Natural killer cell (primary cell): ENCODE measurements around the gene CACNG7. TPM values are rescaled to one million over a fixed set of nuclear protein-coding genes. Genes with fewer than 3 reads are reported as not detected.

Experiments used
- ATAC-seq, 3 donors: fragments of 150-1000 bp in 2 of 3; fragments of 200-7000 bp in 1 of 3; cut with Tn5 transposase; 1 replicate in 1 of 3; 2 replicates in 2 of 3; pipeline ENCODE4 v1.10.0; 2021; ENCODE audit warnings: mild to moderate bottlenecking in 2 of 3, moderate library complexity in 2 of 3
- DNase-seq, 2 donors: peaks; one replicate each; pipeline versions ENCODE4 v3.0.0 to v3.0.0-alpha.2; 2013 to 2021; ENCODE audit warnings: mixed read lengths in 1 of 2
- H3K27ac ChIP-seq: one replicate; pipeline ENCODE4 v1.5.1; 2013; ENCODE audit warnings: mild to moderate bottlenecking, low read length
- H3K27me3 ChIP-seq: one replicate; pipeline ENCODE4 v1.6.1; 2013; ENCODE audit warnings: low read length; ENCODE audit not compliant: control insufficient read depth, insufficient read depth
- H3K36me3 ChIP-seq: one replicate; pipeline ENCODE4 v1.6.1; 2013; ENCODE audit warnings: low read length; ENCODE audit not compliant: control insufficient read depth, insufficient read depth
- H3K4me1 ChIP-seq: one replicate; pipeline ENCODE4 v1.6.1; 2013; ENCODE audit warnings: low read length; ENCODE audit not compliant: control insufficient read depth, insufficient read depth
- H3K4me3 ChIP-seq: one replicate; pipeline ENCODE4 v1.5.1; 2013; ENCODE audit warnings: low read length
- H3K9me3 ChIP-seq: one replicate; pipeline ENCODE4 v1.6.1; 2013; ENCODE audit warnings: low read length; ENCODE audit not compliant: control insufficient read depth, insufficient read depth
- H3K27ac Mint-ChIP-seq, 2 donors: one replicate each; pipeline ENCODE4 v1.8.0; 2022; ENCODE audit warnings: mild to moderate bottlenecking in 2 of 2, mixed read lengths in 2 of 2, moderate library complexity in 1 of 2
- H3K27me3 Mint-ChIP-seq, 2 donors: one replicate each; pipeline ENCODE4 v1.8.0; 2022; ENCODE audit warnings: low read depth in 2 of 2, mixed read lengths in 2 of 2
- H3K36me3 Mint-ChIP-seq: one replicate; pipeline ENCODE4 v1.8.0; 2022; ENCODE audit warnings: mixed read lengths
- H3K4me1 Mint-ChIP-seq, 2 donors: one replicate each; pipeline ENCODE4 v1.8.0; 2022; ENCODE audit warnings: mixed read lengths in 2 of 2
- H3K4me3 Mint-ChIP-seq: one replicate; pipeline ENCODE4 v1.8.0; 2022; ENCODE audit warnings: mild to moderate bottlenecking, moderate library complexity, mixed read lengths
- H3K9me3 Mint-ChIP-seq, 2 donors: one replicate each; pipeline ENCODE4 v1.8.0; 2022; ENCODE audit warnings: mixed read lengths in 2 of 2
- CTCF ChIP-seq: fragments of 200-600 bp; IDR thresholded peaks from one replicate; pipeline ENCODE4 v1.8.0; 2022; ENCODE audit warnings: antibody characterized with exemption
- WGBS: methylation state at CpG from one replicate; pipeline ENCODE4 v1.1.7; 2013; ENCODE audit warnings: missing lambda C conversion rate; ENCODE audit not compliant: insufficient coverage; 5-methylcytosine and 5-hydroxymethylcytosine counted together
- intact Hi-C: fragments of 100-400 bp; cut with micrococcal nuclease; formaldehyde crosslinking; loops from one replicate; pipeline ENCODE4 v1.14.2; 2022
- total RNA-seq, 4 donors: library from RNA; stranded (reverse); fragments of 120-200 nt in 1 of 4; gene quantifications; one replicate each; pipeline versions ENCODE4 v1.2.3 to v1.2.4, GENCODE V29; 2013 to 2022

Gene CACNG7
- total RNA-seq, 3 donors from 2014 or later (not counting 1 experiment from before 2014, with no cell fraction given), result not detected

- peaks cover 59 to 69% of the 10 kb centered on the region in 2 donors for H3K27me3 Mint-ChIP-seq
- H3K4me3 Mint-ChIP-seq, result no peak overlapping the region
- ATAC-seq (no peak), DNase-seq (no peak)
- H3K36me3 Mint-ChIP-seq, result no peaks in the 10 kb centered on the region
- H3K9me3 Mint-ChIP-seq, result peaks cover 0 to 4% of the 10 kb centered on the region in 2 donors
- WGBS, result 6% methylated on average over 47 of the region's 47 CpGs
- H3K27ac Mint-ChIP-seq, result no peak overlapping the region
- Histone ChIP-seq H3K36me3 (no peaks in the 10 kb centered on the region), H3K4me1 (peaks cover 28% of the 10 kb centered on the region), H3K4me3 (no peak overlapping the region), H3K27ac (no peak overlapping the region), H3K27me3 (peaks cover 35% of the 10 kb centered on the region), H3K9me3 (no peaks in the 10 kb centered on the region)
- no peak for TF ChIP-seq CTCF
- intact Hi-C loops, result no loop called here
- peaks cover 17 to 48% of the 10 kb centered on the region in 2 donors for H3K4me1 Mint-ChIP-seq
Measured at GRCh38 chr19:53909471-53910169, 542 bp downstream of the CACNG7 start.

- Mint-ChIP-seq H3K36me3 (no peaks in the 10 kb centered on the region), H3K4me3 (no peak overlapping the region), H3K4me1 (peaks cover 17 to 43% of the 10 kb centered on the region in 2 donors), H3K27me3 (peaks cover 59 to 74% of the 10 kb centered on the region in 2 donors), H3K9me3 (peaks cover 3 to 4% of the 10 kb centered on the region in 2 donors), H3K27ac (no peak overlapping the region)
- Histone ChIP-seq H3K4me1 (peaks cover 26% of the 10 kb centered on the region), H3K4me3 (no peak overlapping the region), H3K27me3 (peaks cover 35% of the 10 kb centered on the region), H3K36me3 (no peaks in the 10 kb centered on the region), H3K27ac (no peak overlapping the region), H3K9me3 (no peaks in the 10 kb centered on the region)
- DNase-seq (no peak), ATAC-seq (no peak)
- intact Hi-C loops, result no loop called here
- 4% methylated on average over 13 of the region's 13 CpGs for WGBS
- no peak for TF ChIP-seq CTCF
Measured at GRCh38 chr19:53910170-53910518, 1.1 kb downstream of the CACNG7 start.

- WGBS, result 74% methylated on average over 18 of the region's 18 CpGs
- intact Hi-C loops, result no loop called here
- H3K4me1 ChIP-seq, result peaks cover 15% of the 10 kb centered on the region
- H3K36me3 ChIP-seq, result no peaks in the 10 kb centered on the region
- DNase-seq, result no peak
- H3K27ac Mint-ChIP-seq, result no peak overlapping the region
- H3K4me1 Mint-ChIP-seq, result peaks cover 8 to 18% of the 10 kb centered on the region in 2 donors
- TF ChIP-seq CTCF, result no peak
- H3K27ac ChIP-seq, result no peak overlapping the region
- peaks cover 19% of the 10 kb centered on the region for H3K27me3 ChIP-seq
- peaks cover 45 to 63% of the 10 kb centered on the region in 2 donors for H3K27me3 Mint-ChIP-seq
- no peaks in the 10 kb centered on the region for H3K36me3 Mint-ChIP-seq
- H3K4me3 Mint-ChIP-seq, result no peak overlapping the region
- peaks cover 3 to 4% of the 10 kb centered on the region in 2 donors for H3K9me3 Mint-ChIP-seq
- no peak overlapping the region for H3K4me3 ChIP-seq
- no peak for ATAC-seq
- no peaks in the 10 kb centered on the region for H3K9me3 ChIP-seq
Measured at GRCh38 chr19:53912653-53913052, 3.6 kb downstream of the CACNG7 start.

- 62% methylated on average over 8 of the region's 8 CpGs for WGBS
- Histone ChIP-seq H3K27me3 (peaks cover 5% of the 10 kb centered on the region), H3K9me3 (no peaks in the 10 kb centered on the region), H3K36me3 (no peaks in the 10 kb centered on the region), H3K4me3 (no peak overlapping the region), H3K27ac (no peak overlapping the region), H3K4me1 (no peaks in the 10 kb centered on the region)
- peaks cover 0 to 5% of the 10 kb centered on the region in 2 donors for H3K4me1 Mint-ChIP-seq
- DNase-seq (no peak), ATAC-seq (no peak)
- TF ChIP-seq CTCF, result no peak
- H3K27me3 Mint-ChIP-seq, result peaks cover 29 to 46% of the 10 kb centered on the region in 2 donors
- H3K36me3 Mint-ChIP-seq, result no peaks in the 10 kb centered on the region
- no peak overlapping the region for H3K27ac Mint-ChIP-seq
- H3K9me3 Mint-ChIP-seq, result peaks cover 0 to 3% of the 10 kb centered on the region in 2 donors
- intact Hi-C loops, result no loop called here
- no peak overlapping the region for H3K4me3 Mint-ChIP-seq
Measured at GRCh38 chr19:53915000-53915399, 5.9 kb downstream of the CACNG7 start.
